Measurements from ENCODE around the gene ATE1. TPM values are rescaled to one million over a fixed set of nuclear protein-coding genes. Genes with fewer than 3 reads are reported as not detected.

Gene ATE1
- total and polyA plus RNA-seq, 2 of the 4 experiments (the other 2 are of a cell fraction): 6.4 to 27.8 TPM

DNA sequence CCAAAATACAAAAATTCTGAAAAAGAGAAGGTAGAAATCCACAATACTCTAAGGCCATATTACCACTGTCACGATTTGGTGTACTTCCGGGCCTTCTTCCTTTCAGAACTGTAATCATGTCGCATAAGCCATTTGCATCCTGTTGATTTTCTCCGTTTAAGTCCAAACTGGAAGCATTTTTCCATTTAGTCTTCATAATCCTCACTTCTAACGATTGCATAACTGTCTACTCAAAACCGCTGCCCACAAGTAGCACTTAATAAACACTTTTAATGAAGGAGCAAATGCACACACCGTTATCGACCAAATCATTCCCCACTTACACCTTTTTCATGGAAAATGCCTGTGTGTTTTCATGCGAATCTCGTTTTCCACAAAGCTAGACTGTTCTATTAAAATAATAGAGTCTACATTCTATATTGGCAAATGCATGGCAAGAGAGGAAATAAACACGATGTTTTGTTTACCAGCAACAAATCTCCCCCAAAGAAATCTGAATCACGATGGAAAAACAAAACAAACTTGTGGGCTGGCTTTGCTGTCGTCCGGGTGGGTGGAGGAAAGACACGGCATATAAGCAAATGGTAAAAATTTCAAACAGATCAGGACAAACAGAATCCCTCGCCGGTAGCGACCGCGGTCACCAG, 1.0 kb downstream of the ATE1 start:
- H3K14ac ChIP-seq (replicated peaks; ENCODE audit: low read depth, low read length): peak overlapping the region; percentile 69
- peak overlapping the region; percentile 70 for H3K23ac ChIP-seq (ENCODE audit: low read depth, low read length)
- intact Hi-C loops (cut with micrococcal nuclease): loop anchor here (5.0 to 10.0 kb wide), 2 partner anchors 126 to 338 kb away; no protein-coding TSS in a partner anchor
- no peak overlapping the region for H2BK120ac ChIP-seq (ENCODE audit: low read depth, low read length)
- peak overlapping the region; percentile 96 for H3K4me2 ChIP-seq (ENCODE audit: low read depth, low read length)
- H3K4ac ChIP-seq (ENCODE audit: low read depth, low read length): no peak overlapping the region
- peak overlapping the region; percentile 7; the same call in 1 of the 2 replicates for H3K27ac ChIP-seq (ENCODE audit: insufficient read depth, low read length)
- H2AK5ac ChIP-seq (ENCODE audit: low read depth, low read length): no peak overlapping the region
- no peaks in the 10 kb centered on the region for H3K4me1 ChIP-seq (ENCODE audit: control insufficient read depth, insufficient read depth, low read length)
- dilution Hi-C loops (cut with HindIII; ENCODE audit: low sequenced_read_pairs, unreplicated experiment): no loop called here
- POLR2A ChIA-PET (ENCODE audit: unreplicated experiment): no interaction called here
- CTCF ChIA-PET: no interaction called here
- no peaks in the 10 kb centered on the region for H3K27me3 ChIP-seq (ENCODE audit: control insufficient read depth, insufficient read depth, low read length)
- TF ChIP-seq CHD1 (IDR thresholded peaks at IDR 0.05; ENCODE audit: low read depth, low read length): no peak
- no peak for TF ChIP-seq MAFK (IDR thresholded peaks at IDR 0.05; ENCODE audit: low read depth, low read length)
- peak; percentile 65 for TF ChIP-seq CEBPB (IDR thresholded peaks at IDR 0.05; ENCODE audit: low read depth, low read length)
- TF ChIP-seq NFE2L2 (IDR thresholded peaks at IDR 0.05; ENCODE audit: low read depth, low read length): no peak
- TF ChIP-seq, protein P1, sequence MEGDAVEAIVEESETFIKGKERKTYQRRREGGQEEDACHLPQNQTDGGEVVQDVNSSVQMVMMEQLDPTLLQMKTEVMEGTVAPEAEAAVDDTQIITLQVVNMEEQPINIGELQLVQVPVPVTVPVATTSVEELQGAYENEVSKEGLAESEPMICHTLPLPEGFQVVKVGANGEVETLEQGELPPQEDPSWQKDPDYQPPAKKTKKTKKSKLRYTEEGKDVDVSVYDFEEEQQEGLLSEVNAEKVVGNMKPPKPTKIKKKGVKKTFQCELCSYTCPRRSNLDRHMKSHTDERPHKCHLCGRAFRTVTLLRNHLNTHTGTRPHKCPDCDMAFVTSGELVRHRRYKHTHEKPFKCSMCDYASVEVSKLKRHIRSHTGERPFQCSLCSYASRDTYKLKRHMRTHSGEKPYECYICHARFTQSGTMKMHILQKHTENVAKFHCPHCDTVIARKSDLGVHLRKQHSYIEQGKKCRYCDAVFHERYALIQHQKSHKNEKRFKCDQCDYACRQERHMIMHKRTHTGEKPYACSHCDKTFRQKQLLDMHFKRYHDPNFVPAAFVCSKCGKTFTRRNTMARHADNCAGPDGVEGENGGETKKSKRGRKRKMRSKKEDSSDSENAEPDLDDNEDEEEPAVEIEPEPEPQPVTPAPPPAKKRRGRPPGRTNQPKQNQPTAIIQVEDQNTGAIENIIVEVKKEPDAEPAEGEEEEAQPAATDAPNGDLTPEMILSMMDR (conservative IDR thresholded peaks at IDR 0.05; ENCODE audit: low read depth, low read length): no peak
- TF ChIP-seq ELK1 (IDR thresholded peaks at IDR 0.05; ENCODE audit: borderline replicate concordance, low read depth, low read length): no peak
- no peak for TF ChIP-seq MXI1 (IDR thresholded peaks at IDR 0.05; ENCODE audit: borderline replicate concordance, low read depth, low read length)
- 0 out of 2 replicates have a peak overlapping the region, but pooled peaks have one; percentile 6 for H2BK20ac ChIP-seq (ENCODE audit: low read depth, low read length)
- no peaks in the 10 kb centered on the region for H4K20me1 ChIP-seq (ENCODE audit: insufficient read depth, low read length)
- peak overlapping the region in 1 of 2 experiments; percentile 20; a peak in 2 of 4 replicates for H4K8ac ChIP-seq (ENCODE audit: low read depth in 2 of 2, low read length in 2 of 2)
- H3K4me3 ChIP-seq (ENCODE audit: insufficient read depth, low read depth, low read length): peak overlapping the region; percentile 91
- no peak overlapping the region for H2AK9ac ChIP-seq (replicated peaks; ENCODE audit: low read depth, low read length, poor library complexity)
- H3K9ac ChIP-seq (ENCODE audit: low read depth, low read length): peak overlapping the region; percentile 85
- 0 out of 2 replicates have a peak overlapping the region, but pooled peaks have one; percentile 1 for H3K18ac ChIP-seq (ENCODE audit: low read depth, low read length)
- BruUV-seq (replicated peaks): no TSS peak
- H3K79me1 ChIP-seq (ENCODE audit: low read depth in 1 of 2, low read length in 2 of 2): peaks cover 16 to 46% of the 10 kb centered on the region in 2 experiments
- peaks cover 5% of the 10 kb centered on the region for H3K36me3 ChIP-seq (ENCODE audit: control insufficient read depth, insufficient read depth, low read length)
- DNase-seq: no peak
- H2BK15ac ChIP-seq (ENCODE audit: low read depth, low read length): no peak overlapping the region
- H3K56ac ChIP-seq (ENCODE audit: extremely low read depth, insufficient read depth, low read length): peak overlapping the region; percentile 29; the same call in 1 of the 2 replicates
- no peaks in the 10 kb centered on the region for H3K9me3 ChIP-seq (ENCODE audit: control insufficient read depth, insufficient read depth, low read length)
- WGBS, 2 experiments (ENCODE audit: extremely low coverage in 2 of 2, insufficient read length in 1 of 2): 2% methylated on average over 8 of the region's 20 CpGs; no CpG with 5 or more reads in 1 of the 2 experiments
- H4K5ac ChIP-seq (ENCODE audit: low read depth, low read length): peak overlapping the region; percentile 9; the same call in 1 of the 2 replicates
- peak overlapping the region; percentile 22 for H2BK5ac ChIP-seq (ENCODE audit: low read depth, low read length, poor library complexity, severe bottlenecking)
- ATAC-seq (ENCODE audit: low read depth): peak; percentile 1
- peaks cover 6% of the 10 kb centered on the region; the same call in 1 of the 2 replicates for H3K9me1 ChIP-seq (ENCODE audit: insufficient read depth, low read length)
- H4K91ac ChIP-seq (ENCODE audit: insufficient read depth, low read depth, low read length): peak overlapping the region; percentile 40; the same call in 1 of the 2 replicates
- H2AFZ ChIP-seq (replicated peaks; ENCODE audit: low read length, poor library complexity): peak overlapping the region; percentile 97
- in situ Hi-C loops (cut with MboI; ENCODE audit: low sequenced_read_pairs): no loop called here
